Activated T-cell treated with anti-CD3 and anti-CD28 coated beads for 48 hours (primary cell): Measurements from ENCODE around the gene CCDC38.

Source experiments
- DNase-seq: peaks from one replicate; pipeline ENCODE4 v3.0.0-alpha.2; 2020; ENCODE audit warnings: low read depth

Gene CCDC38

DNA sequence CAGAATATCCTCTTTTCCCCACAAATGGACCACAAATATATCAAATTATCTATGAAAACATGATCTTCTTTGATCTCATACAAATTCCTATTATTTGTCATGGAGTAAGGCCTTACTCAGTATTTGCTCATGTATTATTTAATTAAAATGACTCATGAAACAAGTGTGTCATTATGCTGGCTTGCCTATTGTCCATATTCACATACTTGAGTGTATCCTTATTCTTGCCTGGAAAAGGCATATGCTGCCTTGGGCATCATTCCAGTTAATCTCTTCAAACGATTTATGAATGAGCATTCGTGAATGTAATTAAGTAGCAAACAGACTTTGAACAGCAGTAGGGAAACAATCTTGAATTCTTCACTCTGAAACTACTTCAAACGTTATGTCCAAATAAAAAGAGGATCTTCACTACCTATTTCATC, 106.2 kb downstream of the CCDC38 start:
- no peak for DNase-seq

GRCh38 chr12:95834572-95834971, 107.8 kb downstream of the CCDC38 start:
- no peak for DNase-seq

- DNase-seq: no peak
Measured at GRCh38 chr12:95830335-95831089, 111.9 kb downstream of the CCDC38 start.

DNA sequence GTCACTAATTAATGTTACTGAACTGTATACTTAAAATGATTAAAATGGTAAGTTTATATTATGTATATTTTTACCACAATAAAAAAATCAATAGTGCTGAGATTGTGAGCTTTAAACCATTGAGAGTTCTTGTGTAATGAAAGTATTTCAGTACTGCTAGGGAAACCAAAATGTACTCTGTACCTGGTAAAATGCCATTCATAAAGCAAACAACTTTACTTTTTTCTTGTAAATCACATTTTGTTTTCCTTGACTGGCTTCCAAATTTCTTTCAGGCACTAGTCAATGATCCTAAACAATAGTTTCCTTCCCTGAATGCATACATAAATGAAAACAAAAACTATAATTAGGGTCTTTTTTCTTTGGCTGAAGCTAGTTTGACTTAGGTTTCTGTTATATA, 113.0 kb downstream of the CCDC38 start:
- no peak for DNase-seq

GRCh38 chr12:95820096-95820703, 122.2 kb downstream of the CCDC38 start:
- no peak for DNase-seq
